Ascending aorta (tissue), 2 donors: ENCODE data around the gene ENC1. TPM values are rescaled to one million over a fixed set of nuclear protein-coding genes. Genes with fewer than 3 reads are reported as not detected.

ENCODE experiments used
- DNase-seq, 2 donors: peaks; one replicate each; pipeline ENCODE4 v3.0.0-alpha.2; 2019; ENCODE audit warnings: low spot score in 2 of 2
- H3K27ac ChIP-seq, 2 donors: fragments of 200-600 bp; sonication (generic); one replicate each; pipeline ENCODE4 v1.5.1; 2016 to 2017; ENCODE audit warnings: mild to moderate bottlenecking in 1 of 2
- H3K27me3 ChIP-seq: fragments of 200-600 bp; sonication (generic); one replicate; pipeline ENCODE4 v1.5.1; 2017
- H3K36me3 ChIP-seq, 2 donors: fragments of 200-600 bp; sonication (generic); one replicate each; pipeline ENCODE4 v1.5.1; 2016
- H3K4me1 ChIP-seq, 2 donors: fragments of 200-600 bp; sonication (generic); one replicate each; pipeline ENCODE4 v1.5.1; 2016 to 2017; ENCODE audit warnings: mild to moderate bottlenecking in 1 of 2
- H3K4me3 ChIP-seq, 2 donors: fragments of 200-600 bp; sonication (generic); one replicate each; pipeline ENCODE4 v1.5.1; 2016 to 2017; ENCODE audit warnings: mild to moderate bottlenecking in 1 of 2
- H3K9me3 ChIP-seq, 2 donors: fragments of 200-600 bp; sonication (generic); one replicate each; pipeline ENCODE4 v1.5.1; 2016
- intact Hi-C: fragments of 100-400 bp; cut with DNase I; formaldehyde crosslinking; loops from one replicate; pipeline ENCODE4 v1.15.1; 2023
- total RNA-seq: library from RNA; depleted of rRNA; stranded (reverse); fragments of >200 nt; gene quantifications from one replicate; pipeline ENCODE4 v1.1.0, GENCODE V29; 2016
- TF ChIP-seq, protein P1 (sequence below), 3 experiments: fragments of 200-600 bp in 2 of 3; fragments of 450-650 bp in 1 of 3; sonication (generic) in 2 of 3; IDR thresholded peaks; one replicate each; pipeline ENCODE4 v1.5.1; 2016 to 2019; ENCODE audit warnings: antibody characterized with exemption in 3 of 3, mild to moderate bottlenecking in 1 of 3, moderate library complexity in 1 of 3

The ENC1 gene
- total RNA-seq, 1 donor from 2014 or later, result 12.9 TPM

DNA sequence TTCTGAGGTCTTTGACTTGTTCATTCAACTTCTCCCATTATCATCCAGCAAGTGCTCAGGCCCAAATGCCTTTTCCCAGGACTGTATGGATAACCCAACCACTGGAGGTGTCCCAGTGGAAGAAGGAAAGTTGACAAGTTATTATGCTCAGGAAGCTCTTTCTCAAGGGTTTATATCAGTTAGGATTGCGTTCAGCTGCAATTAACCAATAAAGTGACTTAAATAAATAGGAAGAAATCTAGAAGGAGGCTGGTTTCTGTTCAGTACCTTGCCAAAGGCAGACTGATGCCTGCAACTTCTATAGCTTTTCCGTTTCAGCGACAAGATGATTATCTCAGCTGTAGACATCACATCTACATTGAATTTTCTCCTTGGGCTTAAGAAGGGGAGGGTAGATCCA is 52.1 kb downstream of the ENC1 start:
- intact Hi-C loops, result no loop called here
- Histone ChIP-seq H3K9me3 (no peaks in the 10 kb centered on the region), H3K4me3 (no peak overlapping the region), H3K27me3 (no peaks in the 10 kb centered on the region), H3K4me1 (no peaks in the 10 kb centered on the region), H3K27ac (no peak overlapping the region), H3K36me3 (no peaks in the 10 kb centered on the region)
- TF ChIP-seq, protein P1, sequence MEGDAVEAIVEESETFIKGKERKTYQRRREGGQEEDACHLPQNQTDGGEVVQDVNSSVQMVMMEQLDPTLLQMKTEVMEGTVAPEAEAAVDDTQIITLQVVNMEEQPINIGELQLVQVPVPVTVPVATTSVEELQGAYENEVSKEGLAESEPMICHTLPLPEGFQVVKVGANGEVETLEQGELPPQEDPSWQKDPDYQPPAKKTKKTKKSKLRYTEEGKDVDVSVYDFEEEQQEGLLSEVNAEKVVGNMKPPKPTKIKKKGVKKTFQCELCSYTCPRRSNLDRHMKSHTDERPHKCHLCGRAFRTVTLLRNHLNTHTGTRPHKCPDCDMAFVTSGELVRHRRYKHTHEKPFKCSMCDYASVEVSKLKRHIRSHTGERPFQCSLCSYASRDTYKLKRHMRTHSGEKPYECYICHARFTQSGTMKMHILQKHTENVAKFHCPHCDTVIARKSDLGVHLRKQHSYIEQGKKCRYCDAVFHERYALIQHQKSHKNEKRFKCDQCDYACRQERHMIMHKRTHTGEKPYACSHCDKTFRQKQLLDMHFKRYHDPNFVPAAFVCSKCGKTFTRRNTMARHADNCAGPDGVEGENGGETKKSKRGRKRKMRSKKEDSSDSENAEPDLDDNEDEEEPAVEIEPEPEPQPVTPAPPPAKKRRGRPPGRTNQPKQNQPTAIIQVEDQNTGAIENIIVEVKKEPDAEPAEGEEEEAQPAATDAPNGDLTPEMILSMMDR (IDR thresholded peaks at IDR 0.05), result no peak
- DNase-seq, result no peak

GRCh38 chr5:74587890-74588289 is 52.6 kb downstream of the ENC1 start:
- no peak for DNase-seq
- H3K36me3 ChIP-seq, result no peaks in the 10 kb centered on the region
- H3K27ac ChIP-seq, result no peak overlapping the region
- no peak overlapping the region for H3K4me3 ChIP-seq
- intact Hi-C loops, result no loop called here
- H3K4me1 ChIP-seq, result no peaks in the 10 kb centered on the region
- TF ChIP-seq, protein P1 (IDR thresholded peaks at IDR 0.05), result no peak
- H3K9me3 ChIP-seq, result no peaks in the 10 kb centered on the region
- no peaks in the 10 kb centered on the region for H3K27me3 ChIP-seq

DNA sequence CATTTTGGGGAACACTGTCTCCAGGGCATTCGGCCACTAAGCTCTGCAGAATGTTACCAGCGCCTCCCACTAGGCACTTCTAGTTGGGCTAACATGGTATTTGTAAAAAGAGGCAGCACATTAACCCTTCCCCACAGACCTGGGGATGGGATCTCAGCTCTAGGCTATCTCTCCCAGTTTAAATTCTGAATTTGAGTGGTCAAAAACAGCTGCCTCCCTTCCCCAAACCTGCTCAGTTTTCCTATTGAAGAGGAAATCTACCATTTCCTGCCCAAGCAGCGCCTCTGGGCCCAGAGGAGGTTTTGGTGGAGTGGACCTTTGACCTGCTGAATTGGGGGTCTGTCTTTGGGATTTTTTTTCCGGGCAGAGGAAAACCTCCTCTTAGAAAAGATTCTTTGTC is 53.2 kb downstream of the ENC1 start:
- Histone ChIP-seq H3K36me3 (no peaks in the 10 kb centered on the region), H3K27me3 (no peaks in the 10 kb centered on the region), H3K4me3 (no peak overlapping the region), H3K27ac (no peak overlapping the region), H3K9me3 (no peaks in the 10 kb centered on the region), H3K4me1 (no peaks in the 10 kb centered on the region)
- DNase-seq, result no peak
- TF ChIP-seq, protein P1 (IDR thresholded peaks at IDR 0.05), result no peak
- intact Hi-C loops, result no loop called here

- DNase-seq, result no peak
- Histone ChIP-seq H3K9me3 (no peaks in the 10 kb centered on the region), H3K27me3 (no peaks in the 10 kb centered on the region), H3K4me3 (no peak overlapping the region), H3K36me3 (no peaks in the 10 kb centered on the region), H3K27ac (no peak overlapping the region), H3K4me1 (no peaks in the 10 kb centered on the region)
- intact Hi-C loops, result no loop called here
- TF ChIP-seq, protein P1 (IDR thresholded peaks at IDR 0.05), result no peak
Observed at GRCh38 chr5:74586856-74587255, 53.7 kb downstream of the ENC1 start.

DNA sequence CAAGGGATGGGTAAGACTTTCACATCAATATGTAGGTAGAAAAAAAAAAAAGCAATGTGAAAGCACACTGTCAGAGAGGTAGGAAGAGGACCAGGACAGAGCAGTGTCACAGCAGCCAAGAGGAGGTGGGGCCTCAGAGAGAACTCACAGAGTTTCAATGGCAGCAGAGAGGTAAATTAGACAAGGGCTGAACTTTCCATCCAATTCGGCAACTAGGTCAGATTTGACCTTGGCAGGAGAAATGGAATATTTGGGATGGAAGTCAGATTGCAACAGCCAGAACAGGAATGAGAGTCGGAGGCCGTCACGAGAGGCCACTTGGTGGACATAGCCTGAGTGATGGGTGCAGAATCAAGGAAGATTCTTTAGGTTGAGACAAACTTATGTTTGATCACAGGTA is 57.7 kb downstream of the ENC1 start:
- no peaks in the 10 kb centered on the region for H3K27me3 ChIP-seq
- intact Hi-C loops, result no loop called here
- H3K27ac ChIP-seq, result no peak overlapping the region
- TF ChIP-seq, protein P1 (IDR thresholded peaks at IDR 0.05), result no peak
- H3K4me1 ChIP-seq, result no peaks in the 10 kb centered on the region
- no peaks in the 10 kb centered on the region for H3K9me3 ChIP-seq
- no peak overlapping the region for H3K4me3 ChIP-seq
- no peak for DNase-seq
- no peaks in the 10 kb centered on the region for H3K36me3 ChIP-seq

GRCh38 chr5:74581988-74582365 is 58.6 kb downstream of the ENC1 start:
- Histone ChIP-seq H3K9me3 (no peaks in the 10 kb centered on the region), H3K4me1 (no peaks in the 10 kb centered on the region), H3K27me3 (no peaks in the 10 kb centered on the region), H3K27ac (no peak overlapping the region), H3K4me3 (no peak overlapping the region), H3K36me3 (no peaks in the 10 kb centered on the region)
- intact Hi-C loops, result no loop called here
- DNase-seq, result no peak
- TF ChIP-seq, protein P1 (IDR thresholded peaks at IDR 0.05), result no peak
